LNCaP clone FGC (cell line): ENCODE data around the gene KIRREL2.

Source experiments
- DNase-seq: peaks from one replicate; pipeline ENCODE4 v3.0.0-alpha.2; 2011; ENCODE audit warnings: low read depth
- H3K4me3 ChIP-seq: 2 replicates; pipeline ENCODE4 v1.5.1; 2011; ENCODE audit warnings: mild to moderate bottlenecking, low read depth, low read length, control low read depth
- CTCF ChIP-seq: IDR thresholded peaks from 2 replicates; pipeline ENCODE4 v1.5.1; 2012; ENCODE audit warnings: mild to moderate bottlenecking; ENCODE audit not compliant: control insufficient read depth, insufficient read depth; ENCODE audit errors: extremely low read depth

Gene KIRREL2

GRCh38 chr19:35856546-35857149 is at the start of gene KIRREL2:
Gene KIRREL2, plus strand, starts transcription at chr19:35856911. Its CDS starts 209 bp downstream, at chr19:35857120.
- DNase-seq = no peak
- no peak within 1 kb of the TSS for H3K4me3 ChIP-seq
- TF ChIP-seq CTCF = no peak

GRCh38 chr19:35807633-35808032 is 49.1 kb upstream of the KIRREL2 start:
- TF ChIP-seq CTCF = no peak
- no peak for DNase-seq
- H3K4me3 ChIP-seq = no peak overlapping the region

DNA sequence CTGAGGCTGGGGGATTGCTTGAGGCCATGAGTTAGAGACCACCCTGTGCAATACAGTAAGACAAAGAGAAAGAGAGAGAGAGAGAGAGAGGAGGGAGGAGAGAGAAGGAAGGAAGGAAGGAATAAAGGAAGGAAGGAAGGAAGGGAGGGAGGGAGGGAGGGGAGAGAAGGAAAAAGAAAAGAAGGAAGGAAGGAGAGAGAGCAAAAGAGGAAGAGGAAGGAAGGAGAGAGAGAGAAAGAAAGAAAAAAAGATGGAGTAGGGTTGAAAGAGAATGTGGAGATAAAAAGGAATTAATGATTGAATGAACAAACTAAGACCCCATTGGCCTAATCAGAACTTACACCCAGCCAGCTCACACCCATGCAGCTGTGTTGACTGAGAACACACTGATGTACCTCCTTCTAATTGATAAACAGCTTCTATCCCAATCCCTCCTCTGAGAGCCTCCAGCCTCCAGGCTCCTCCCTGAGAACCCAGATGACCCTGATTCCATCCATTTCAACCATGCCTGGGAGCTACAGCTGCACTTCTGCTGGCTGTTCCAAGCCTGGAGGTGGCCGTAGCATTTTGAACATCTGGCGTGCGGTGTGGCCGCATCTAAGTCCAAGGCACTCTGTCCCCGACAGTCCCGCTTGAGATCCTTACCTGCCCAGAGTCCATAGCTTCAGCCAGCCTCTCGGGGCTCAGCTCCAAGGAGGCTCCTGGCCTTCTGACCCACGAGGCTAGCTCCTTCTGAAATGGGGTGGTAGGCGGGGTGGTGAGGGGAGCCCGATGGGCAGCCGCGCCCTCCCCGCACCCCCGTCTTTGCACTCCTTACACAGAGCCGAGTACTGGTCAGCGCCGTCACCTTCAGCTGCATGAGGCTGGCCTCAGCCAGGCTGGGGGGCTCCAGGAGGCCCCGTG is 45.1 kb upstream of the KIRREL2 start:
- no peak overlapping the region for H3K4me3 ChIP-seq
- no peak for DNase-seq
- no peak for TF ChIP-seq CTCF

DNA sequence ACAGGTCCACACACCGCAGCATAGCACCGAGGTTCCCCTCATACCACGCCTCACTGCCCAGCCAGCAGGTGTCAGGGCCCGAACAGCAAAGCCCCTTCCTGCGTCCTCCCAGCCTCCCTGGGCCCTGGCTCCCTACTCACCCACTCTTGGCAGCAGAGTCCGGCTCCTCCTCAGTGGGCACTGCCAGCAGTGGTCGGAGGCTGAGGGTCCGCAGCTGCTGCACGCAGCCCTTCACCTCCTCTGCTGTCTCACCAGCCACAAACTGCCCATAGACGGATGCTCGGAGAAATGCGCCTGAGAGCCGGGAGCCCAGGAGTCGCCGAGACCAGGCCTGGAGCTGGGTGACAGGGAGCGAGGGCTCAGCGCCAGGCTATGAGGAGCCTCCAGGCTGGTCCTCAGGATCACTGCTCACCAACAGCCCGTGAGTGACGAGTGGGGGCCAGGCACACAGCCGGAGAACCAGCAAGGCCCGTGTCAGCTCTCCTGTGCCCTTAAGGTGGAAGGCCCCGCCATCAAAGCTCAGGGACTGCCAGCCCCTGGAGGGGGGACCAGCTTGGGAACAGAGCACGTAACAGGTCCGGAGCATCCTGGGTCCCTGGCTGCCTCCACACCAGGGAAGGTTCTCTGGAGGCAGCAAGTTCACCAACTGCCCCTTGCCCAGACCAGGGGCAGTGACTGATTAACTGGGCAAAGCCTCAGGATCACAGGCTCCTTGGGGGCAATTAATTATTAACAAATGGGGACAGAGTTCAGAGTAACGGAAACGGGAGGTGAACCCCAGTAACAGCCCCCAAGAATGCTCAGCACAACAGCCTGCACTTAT is 44.3 kb upstream of the KIRREL2 start, which contains the start of gene PRODH2:
PRODH2 (minus strand) TSS at position 626 of the 823 bp plus-strand sequence; CDS start at position 586, 40 bp downstream.
- H3K4me3 ChIP-seq = no peak within 1 kb of the TSS

GRCh38 chr19:35813043-35813890 is 43.4 kb upstream of the KIRREL2 start:
- no peak for TF ChIP-seq CTCF
- no peak overlapping the region for H3K4me3 ChIP-seq
- no peak for DNase-seq

More for the DNA sequence above, 44.3 kb upstream of the KIRREL2 start, which contains the start of gene PRODH2:
- no peak for TF ChIP-seq CTCF
- no peak for DNase-seq

DNA sequence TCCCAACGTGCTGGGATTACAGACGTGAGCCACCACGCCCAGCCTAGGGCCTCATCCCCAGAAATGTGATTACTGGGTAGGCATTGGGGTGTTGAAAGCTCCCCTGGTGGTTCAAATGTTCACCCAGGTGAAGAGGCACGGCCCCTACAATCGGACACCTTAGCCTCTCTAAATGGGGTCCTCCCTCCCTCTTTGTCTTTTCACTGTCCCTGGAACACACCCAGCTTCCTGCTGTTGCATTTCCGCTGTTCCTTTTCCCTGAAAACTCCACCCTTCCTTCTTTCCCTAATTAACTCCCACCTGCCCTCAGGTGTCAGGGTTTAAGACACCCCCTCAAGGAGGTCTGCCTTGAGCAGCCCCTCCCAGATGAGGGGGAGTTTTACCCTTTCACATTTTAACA is 40.4 kb upstream of the KIRREL2 start:
- H3K4me3 ChIP-seq = no peak overlapping the region
- no peak for TF ChIP-seq CTCF
- no peak for DNase-seq
